H1 (cell line): ENCODE results near the gene IL19. TPM values are rescaled to one million over a fixed set of nuclear protein-coding genes. Genes with fewer than 3 reads are reported as not detected.

Source experiments
- CHD7 ChIP-seq: fragments of 300-600 bp; sonication (generic); IDR thresholded peaks from 2 replicates; pipeline ENCODE4 v1.7.1; 2012; ENCODE audit warnings: low read length, moderate library complexity, mild to moderate bottlenecking, inconsistent platforms; ENCODE audit not compliant: insufficient replicate concordance
- CTBP2 ChIP-seq: IDR thresholded peaks from 2 replicates; pipeline ENCODE4 v1.7.0; 2011; ENCODE audit warnings: borderline replicate concordance, mild to moderate bottlenecking, moderate library complexity, mixed read lengths, low read length; ENCODE audit not compliant: insufficient read depth, insufficient read length
- CTCF ChIP-seq, 3 experiments: IDR thresholded peaks; 1 replicate in 2 of 3; 2 replicates in 1 of 3; pipeline versions ENCODE4 v1.5.1 to v1.6.1; 2011; ENCODE audit warnings: low read length in 3 of 3, mild to moderate bottlenecking in 3 of 3, inconsistent platforms in 2 of 3, low read depth in 1 of 3, moderate library complexity in 1 of 3; ENCODE audit not compliant: insufficient read depth in 1 of 3; ENCODE audit errors: control extremely low read depth in 1 of 3
- polyA plus RNA-seq, 7 experiments: library from polyadenylated mRNA; depleted of rRNA in 3 of 7; stranded (reverse) in 5 of 7; unstranded in 2 of 7; fragments of >200 nt in 5 of 7; fragments of 200-250 nt in 2 of 7; gene quantifications; 1 replicate in 5 of 7; 2 replicates in 1 of 7; 4 replicates in 1 of 7; pipeline versions ENCODE4 v1.2.1 to v1.2.3, GENCODE V29; 2011 to 2013; ENCODE audit warnings: missing spikeins in 2 of 7, mixed read lengths in 2 of 7
- total RNA-seq: library from RNA; stranded (reverse); fragmentation: NEBNext Ultra II Directional; extraction: Animal tissue kit (Norgen Biotek cat#: 25700); gene quantifications from 2 replicates; pipeline ENCODE4 v1.2.1, GENCODE V29; 2021

The IL19 gene
- total and polyA plus RNA-seq, 2 of the 8 experiments (the other 6 are each of a cell fraction or from before 2014, with no cell fraction given), result not detected

- TF ChIP-seq CHD7 (no peak), CTBP2 (no peak), CTCF (IDR thresholded peaks at IDR 0.05; ENCODE audit: control extremely low read depth in 1 of 3, insufficient read depth in 1 of 3, low read depth in 1 of 3, low read length in 3 of 3) (0 out of 4 replicates have a peak, but pooled peaks of 1 of the 3 experiments have one; percentile 11)
These were observed 30.9 kb downstream of the IL19 start (continued) for GRCh38 chr1:206801467-206801866.
